Activated naive CD4-positive, alpha-beta T cell treated with anti-CD3 and anti-CD28 coated beads, Interleukin-2, amount 50 U/mL, for 72 hours (primary cell): ENCODE results near the gene OR9A4. TPM values are rescaled to one million over a fixed set of nuclear protein-coding genes. Genes with fewer than 3 reads are reported as not detected.

Experiments
- total RNA-seq, 2 donors: library from RNA; stranded (reverse); gene quantifications; one replicate each; pipeline ENCODE4 v1.2.3, GENCODE V29; 2022

Gene OR9A4
- total RNA-seq, 2 donors from 2014 or later = not detected

Other genes with a start within 250 kb of the OR9A4 start
- gene DENND11, start 214.2 kb upstream of the OR9A4 start, total RNA-seq = 10 to 100 TPM; 21.4 to 40.1 TPM
- gene WEE2, start 208.0 kb upstream of the OR9A4 start, total RNA-seq = not detected
- gene SSBP1, start 178.0 kb upstream of the OR9A4 start, total RNA-seq = 100 to 1,000 TPM; 174 to 221 TPM
- 1 to 10 TPM; 1.8 to 2.1 TPM for gene TAS2R3, start 152.3 kb upstream of the OR9A4 start, total RNA-seq
- 1 to 10 TPM in 1 of 2 donors, under 1 TPM in 1; 0.96 to 1.0 TPM for gene TAS2R4, start 139.7 kb upstream of the OR9A4 start, total RNA-seq
- gene TAS2R5, start 126.2 kb upstream of the OR9A4 start, total RNA-seq = 1 to 10 TPM; 1.7 to 2.7 TPM
- gene PRSS37, start 74.9 kb upstream of the OR9A4 start, total RNA-seq = not detected
- not detected for gene CLEC5A, start 30.6 kb downstream of the OR9A4 start, total RNA-seq
- gene TAS2R38, start 57.4 kb downstream of the OR9A4 start, total RNA-seq = not detected
- gene MGAM, start 79.5 kb downstream of the OR9A4 start, total RNA-seq = under 1 TPM in 1 of 2 donors, not detected in 1; 0.02 TPM
- not detected for gene MGAM2, start 195.3 kb downstream of the OR9A4 start, total RNA-seq